ENCODE measurements around the gene MCAM.

The MCAM gene

DNA sequence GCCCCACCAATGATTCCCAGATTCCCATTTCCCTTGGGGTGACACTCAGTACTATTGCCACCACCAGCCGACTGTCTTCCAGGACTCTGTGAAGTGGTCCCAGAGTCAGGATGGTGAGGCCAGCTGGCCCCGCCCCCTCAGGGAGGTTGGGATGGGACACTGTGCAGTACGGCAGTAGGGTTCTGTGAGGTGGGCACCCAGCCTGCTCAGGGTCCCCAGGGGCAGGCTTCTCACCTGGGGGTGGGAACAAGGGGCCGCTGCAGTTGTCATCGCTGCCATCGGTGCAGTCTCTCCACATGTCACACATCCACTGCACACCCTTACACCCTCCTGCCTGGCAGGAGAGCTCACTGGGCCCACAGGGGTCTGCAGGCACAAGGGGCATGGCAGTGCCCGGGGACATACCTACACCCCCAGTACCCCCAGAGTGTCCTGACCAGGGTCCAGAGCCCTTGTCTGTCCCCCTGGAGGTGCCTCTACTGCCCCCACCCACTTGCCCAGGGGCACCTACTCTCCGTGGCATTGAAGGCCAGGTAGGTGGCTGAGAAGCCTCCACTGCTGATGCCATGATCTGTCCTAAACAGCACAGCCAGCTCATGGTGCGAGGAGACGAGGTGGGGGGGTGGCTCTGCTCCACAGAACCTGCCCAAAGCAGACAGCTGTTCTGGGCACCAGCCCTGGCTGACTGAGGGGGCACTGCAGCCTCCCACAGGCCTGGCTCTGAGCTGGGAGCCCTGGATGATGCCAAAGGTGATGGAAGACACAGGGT lies 25.6 kb upstream of the MCAM start:
- TF ChIP-seq, protein P1, sequence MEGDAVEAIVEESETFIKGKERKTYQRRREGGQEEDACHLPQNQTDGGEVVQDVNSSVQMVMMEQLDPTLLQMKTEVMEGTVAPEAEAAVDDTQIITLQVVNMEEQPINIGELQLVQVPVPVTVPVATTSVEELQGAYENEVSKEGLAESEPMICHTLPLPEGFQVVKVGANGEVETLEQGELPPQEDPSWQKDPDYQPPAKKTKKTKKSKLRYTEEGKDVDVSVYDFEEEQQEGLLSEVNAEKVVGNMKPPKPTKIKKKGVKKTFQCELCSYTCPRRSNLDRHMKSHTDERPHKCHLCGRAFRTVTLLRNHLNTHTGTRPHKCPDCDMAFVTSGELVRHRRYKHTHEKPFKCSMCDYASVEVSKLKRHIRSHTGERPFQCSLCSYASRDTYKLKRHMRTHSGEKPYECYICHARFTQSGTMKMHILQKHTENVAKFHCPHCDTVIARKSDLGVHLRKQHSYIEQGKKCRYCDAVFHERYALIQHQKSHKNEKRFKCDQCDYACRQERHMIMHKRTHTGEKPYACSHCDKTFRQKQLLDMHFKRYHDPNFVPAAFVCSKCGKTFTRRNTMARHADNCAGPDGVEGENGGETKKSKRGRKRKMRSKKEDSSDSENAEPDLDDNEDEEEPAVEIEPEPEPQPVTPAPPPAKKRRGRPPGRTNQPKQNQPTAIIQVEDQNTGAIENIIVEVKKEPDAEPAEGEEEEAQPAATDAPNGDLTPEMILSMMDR (IDR thresholded peaks at IDR 0.05), result no peak

DNA sequence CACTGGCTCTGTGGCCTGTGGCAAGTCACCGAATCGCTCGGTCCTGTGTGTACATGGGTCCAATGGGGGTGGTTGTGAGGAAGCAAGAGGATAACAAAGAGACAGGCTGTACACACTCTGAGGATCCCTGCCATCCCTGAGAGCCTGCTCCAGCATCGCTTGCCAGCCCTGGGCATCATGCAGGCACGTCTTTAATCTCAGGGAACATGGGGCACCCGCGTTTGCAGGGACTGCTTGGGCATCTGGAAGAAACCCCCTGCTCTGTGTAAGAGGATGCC lies 25.0 kb upstream of the MCAM start:
- TF ChIP-seq, protein P1 (IDR thresholded peaks at IDR 0.05), result no peak

DNA sequence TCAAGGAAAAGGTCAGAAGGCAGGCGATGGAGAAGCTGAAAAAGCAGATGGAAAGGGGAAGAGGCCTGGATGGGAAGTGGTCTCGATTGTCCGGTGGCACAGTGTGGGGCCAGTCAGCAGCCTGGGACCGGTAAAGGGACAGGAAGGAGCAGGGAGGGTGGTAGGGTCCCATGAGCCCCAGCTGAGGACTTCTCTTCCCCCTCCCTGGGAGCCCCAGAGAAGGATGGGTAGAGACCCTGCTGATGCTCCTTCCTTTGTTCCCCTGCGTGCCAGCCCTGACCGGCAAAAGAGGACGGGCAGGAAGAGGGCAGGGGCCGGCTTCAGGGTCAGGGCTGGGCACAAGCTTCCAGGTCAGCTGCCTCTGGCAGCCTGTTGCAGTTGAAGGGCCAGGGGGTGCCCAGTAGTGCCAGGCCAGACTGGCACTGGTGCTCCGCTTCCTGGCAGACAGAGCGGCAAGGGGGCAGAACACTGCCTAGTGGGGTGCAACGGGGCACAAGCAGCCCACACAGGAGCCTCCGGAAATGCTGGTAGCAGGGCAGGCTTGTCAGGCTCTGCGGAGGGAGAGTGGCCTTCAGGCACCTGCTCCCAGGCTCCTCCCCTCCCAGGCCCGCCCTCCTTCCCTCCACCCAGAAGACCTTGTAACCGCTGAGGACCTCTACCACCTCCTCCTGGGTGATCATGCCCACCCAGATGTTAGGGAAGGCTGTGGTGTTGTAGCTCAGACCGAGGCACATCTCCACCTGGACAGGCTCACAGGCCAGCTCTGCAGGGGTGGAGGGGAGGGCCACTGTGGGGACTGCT lies 24.5 kb upstream of the MCAM start:
- TF ChIP-seq, protein P1 (IDR thresholded peaks at IDR 0.05), result no peak

DNA sequence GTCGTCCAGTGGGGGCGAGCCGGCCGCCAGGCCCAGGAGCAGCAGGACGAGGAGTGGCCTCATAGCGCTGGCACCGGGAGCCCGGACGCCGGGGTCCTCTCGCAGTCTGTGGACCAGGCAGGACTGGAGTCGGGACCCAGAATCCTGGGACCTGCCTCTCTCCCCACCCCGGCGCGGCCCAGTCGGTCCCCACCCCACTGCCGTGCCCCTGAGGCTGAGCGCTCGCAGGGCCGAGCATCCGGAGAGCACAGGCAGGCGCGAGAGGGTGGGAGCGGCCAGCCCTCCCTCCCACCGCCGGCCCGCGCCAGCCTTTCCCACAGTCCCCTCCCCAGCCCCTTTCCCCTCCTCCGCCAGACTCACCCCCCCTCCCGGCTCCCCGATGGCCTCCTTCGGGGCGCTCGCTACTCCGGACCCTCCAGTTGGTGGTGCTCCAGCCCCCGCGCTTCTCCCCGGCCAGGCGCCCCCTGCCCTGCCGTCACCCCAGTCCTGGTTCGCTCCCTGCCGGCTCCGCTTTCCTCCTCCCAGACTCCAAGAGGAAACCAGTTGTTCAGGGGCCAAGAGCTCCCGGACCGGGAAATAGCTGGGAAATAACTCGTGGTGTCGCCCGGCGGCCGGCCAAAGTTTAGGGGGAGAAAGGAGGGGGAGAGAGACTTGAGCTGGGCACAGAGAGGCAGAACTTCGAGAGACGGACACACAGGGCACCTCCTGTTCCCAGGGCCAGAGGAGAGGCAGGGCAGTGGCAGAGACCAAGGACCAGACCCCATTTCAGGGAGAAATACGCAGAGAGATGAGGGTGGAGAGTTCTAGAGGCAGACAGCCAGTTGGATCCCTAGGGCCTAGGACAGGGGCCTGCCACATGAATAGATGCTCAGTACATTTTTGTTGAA lies 23.6 kb upstream of the MCAM start, which contains the start of gene C1QTNF5:
Gene C1QTNF5 (minus strand): TSS at position 549 of the 887 bp plus-strand sequence. CDS start 486 bp downstream, at position 63.
- TF ChIP-seq, protein P1 (IDR thresholded peaks at IDR 0.05), result no peak

DNA sequence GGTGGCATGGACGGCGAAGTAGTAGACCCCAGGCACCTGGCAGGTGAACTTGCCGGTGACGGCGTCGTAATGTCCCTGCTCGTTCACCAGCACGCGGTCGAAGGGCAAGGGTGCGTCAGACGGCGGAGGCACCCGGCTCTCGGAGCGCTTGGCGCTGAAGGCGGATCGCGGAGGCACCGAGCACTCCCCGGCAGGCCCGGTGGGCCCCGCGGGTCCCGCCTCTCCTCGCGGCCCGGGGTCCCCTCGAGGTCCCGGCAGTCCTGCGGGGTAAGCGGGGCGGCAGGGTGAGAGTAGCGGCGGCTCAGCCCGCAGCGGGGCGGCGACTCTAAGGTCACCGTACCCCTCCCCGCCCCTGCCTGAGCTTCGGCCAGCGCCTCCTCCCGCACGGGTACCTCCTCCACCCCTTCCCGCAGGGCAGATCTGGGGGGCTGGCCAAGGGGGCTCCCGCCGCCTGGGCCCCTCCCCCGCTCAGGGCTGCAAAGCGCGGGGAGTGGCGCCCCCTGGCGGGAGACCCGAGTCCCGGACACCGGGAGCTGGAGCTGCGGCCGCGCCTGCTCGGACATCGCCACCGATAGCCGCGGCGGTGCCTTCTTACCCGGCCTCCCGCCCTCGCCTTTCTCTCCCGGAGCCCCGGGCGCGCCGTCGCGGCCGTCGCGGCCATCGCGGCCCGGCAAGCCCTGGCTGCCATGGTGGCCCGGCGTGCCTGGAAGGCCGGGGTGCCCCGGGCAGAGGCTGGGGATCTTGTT lies 22.8 kb upstream of the MCAM start:
- TF ChIP-seq, protein P1 (IDR thresholded peaks at IDR 0.05), result peak; percentile 92

DNA sequence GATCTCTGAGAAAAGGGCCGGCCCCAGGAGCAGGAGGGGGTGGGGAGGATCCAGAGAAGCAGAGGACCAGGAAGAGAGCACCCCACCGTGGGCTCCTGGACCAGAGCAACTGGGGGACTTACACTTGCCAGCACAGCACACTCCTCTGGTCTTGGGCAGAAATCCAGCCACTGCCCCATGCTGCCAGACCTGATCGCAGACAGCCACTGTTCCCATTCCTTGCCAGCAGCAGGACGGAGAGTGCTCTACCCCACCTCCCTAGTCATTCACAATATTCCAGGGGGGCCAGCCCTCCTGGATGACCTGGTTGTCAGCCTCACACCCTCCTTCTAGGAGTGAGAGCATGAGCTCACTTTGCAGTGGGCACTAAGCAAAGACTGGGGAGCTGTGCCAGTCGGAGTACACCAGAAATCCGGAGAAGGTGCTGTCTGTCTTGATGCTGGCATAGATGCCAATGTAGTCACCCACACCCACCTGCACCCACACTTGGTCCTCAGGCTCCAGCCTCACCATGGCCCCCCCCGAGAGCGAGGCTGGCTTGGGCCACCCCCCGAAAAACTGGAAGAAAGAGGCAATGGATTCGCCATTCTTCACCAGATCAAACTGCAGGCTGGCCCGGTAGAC lies 22.1 kb upstream of the MCAM start:
- TF ChIP-seq, protein P1 (IDR thresholded peaks at IDR 0.05), result no peak

Measured in LNCAP (cell line).